Amniotic epithelial cell (primary cell): ENCODE results near the gene GABPA.
A peak's percentile ranks its signal among the peaks of the same experiment; 100 is the strongest.
"Not testable (repeated sequence)": the region's sequence is repeated elsewhere in the genome, so short reads cannot be mapped to it uniquely, and the experiment has no call there.

Experiments
- DNase-seq: peaks from one replicate; pipeline ENCODE4 v3.0.0-alpha.2; 2010; ENCODE audit warnings: low read depth

Gene GABPA

GRCh38 chr21:25742900-25743299 lies 8.1 kb downstream of the GABPA start:
- no peak for DNase-seq

GRCh38 chr21:25744854-25745253 lies 10.1 kb downstream of the GABPA start:
- DNase-seq = no peak

GRCh38 chr21:25750085-25750484 lies 15.3 kb downstream of the GABPA start:
- DNase-seq = no peak

DNA sequence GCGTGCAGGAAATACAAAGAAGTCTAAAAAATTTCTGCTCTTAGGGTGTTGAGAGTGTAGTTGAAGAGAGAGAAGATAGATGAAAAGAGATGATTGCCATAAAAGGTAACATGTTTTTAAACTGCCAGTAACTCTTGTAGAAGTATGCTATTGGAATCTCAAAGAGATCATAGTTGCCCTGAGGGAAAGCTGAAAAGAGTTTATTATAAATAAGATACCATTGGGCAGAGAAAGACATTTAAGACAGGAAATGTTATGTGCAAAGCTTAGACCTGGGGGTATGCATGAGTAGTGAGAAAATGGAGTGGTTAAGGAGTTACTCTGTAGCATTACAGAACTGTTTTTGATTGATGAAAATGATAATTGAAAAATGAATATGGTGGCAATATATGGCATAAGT lies 17.6 kb downstream of the GABPA start:
- no peak for DNase-seq

DNA sequence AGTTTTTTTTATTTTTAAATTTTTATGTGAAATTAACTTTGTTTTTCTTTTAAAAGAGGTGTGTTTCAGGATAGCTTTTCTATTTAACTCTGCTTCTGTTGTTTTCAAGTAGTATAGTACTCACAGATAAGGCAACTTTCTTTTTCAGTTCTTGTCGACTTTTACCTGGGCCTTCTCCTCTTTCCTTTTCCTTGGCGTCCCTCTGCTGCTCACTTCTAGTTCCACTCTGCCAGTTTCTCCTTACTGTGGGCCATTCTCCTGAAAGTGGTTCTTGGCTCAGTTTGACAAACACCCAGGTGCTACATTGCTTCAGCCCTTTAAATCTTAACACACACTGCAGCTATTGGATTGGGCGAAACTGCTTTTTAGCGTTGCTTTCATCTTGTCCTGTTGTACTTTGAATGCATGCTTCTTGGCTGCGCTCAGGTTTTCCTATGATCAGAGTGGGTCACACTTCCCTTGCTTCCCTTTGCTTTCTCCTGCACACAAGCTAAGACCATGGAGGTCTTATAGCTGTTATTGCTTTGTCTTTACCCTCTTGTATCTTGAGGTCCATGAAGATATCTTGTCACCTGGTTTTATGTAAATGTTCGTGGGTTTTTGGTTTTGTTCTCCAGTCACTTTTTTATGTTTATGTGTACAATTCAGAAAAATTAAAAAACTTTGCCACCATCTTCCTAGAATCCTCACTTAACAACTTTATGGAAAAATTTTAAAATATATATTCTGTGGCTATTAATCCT lies 21.6 kb downstream of the GABPA start:
- DNase-seq = no peak

DNA sequence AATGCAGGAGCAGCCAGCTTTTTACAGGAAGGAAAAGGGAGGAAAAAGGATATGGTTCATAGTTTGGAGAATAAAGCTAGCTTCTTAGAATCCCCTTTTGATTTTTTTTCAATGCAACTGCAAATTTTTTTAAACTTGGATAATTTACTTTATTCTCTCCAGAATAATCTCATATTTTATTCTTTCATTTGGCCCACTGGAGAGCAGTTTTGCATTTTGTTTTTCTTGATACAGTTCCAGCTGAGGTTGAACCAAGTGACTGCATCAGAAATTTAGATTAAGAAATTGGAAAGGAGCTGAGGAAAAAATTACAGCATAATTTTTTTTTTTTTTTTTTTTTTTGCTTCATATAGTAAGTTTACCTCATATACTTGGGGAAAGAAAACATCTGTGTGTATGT lies 22.8 kb downstream of the GABPA start:
- no peak for DNase-seq

- peak; percentile 79 for DNase-seq
These were observed 24.8 kb downstream of the GABPA start for GRCh38 chr21:25759573-25759972.

GRCh38 chr21:25760061-25760460 lies 25.3 kb downstream of the GABPA start:
- no peak for DNase-seq

- no peak for DNase-seq
These were observed 25.9 kb downstream of the GABPA start for GRCh38 chr21:25760677-25761076.

- DNase-seq = no peak
These were observed 29.3 kb downstream of the GABPA start for GRCh38 chr21:25764065-25764464.

GRCh38 chr21:25767921-25768320 lies 33.1 kb downstream of the GABPA start:
- no peak for DNase-seq

- DNase-seq = peak; percentile 7
These were observed 37.9 kb downstream of the GABPA start for GRCh38 chr21:25772686-25773085.

- no peak for DNase-seq
These were observed 41.7 kb downstream of the GABPA start for GRCh38 chr21:25776440-25776839.

DNA sequence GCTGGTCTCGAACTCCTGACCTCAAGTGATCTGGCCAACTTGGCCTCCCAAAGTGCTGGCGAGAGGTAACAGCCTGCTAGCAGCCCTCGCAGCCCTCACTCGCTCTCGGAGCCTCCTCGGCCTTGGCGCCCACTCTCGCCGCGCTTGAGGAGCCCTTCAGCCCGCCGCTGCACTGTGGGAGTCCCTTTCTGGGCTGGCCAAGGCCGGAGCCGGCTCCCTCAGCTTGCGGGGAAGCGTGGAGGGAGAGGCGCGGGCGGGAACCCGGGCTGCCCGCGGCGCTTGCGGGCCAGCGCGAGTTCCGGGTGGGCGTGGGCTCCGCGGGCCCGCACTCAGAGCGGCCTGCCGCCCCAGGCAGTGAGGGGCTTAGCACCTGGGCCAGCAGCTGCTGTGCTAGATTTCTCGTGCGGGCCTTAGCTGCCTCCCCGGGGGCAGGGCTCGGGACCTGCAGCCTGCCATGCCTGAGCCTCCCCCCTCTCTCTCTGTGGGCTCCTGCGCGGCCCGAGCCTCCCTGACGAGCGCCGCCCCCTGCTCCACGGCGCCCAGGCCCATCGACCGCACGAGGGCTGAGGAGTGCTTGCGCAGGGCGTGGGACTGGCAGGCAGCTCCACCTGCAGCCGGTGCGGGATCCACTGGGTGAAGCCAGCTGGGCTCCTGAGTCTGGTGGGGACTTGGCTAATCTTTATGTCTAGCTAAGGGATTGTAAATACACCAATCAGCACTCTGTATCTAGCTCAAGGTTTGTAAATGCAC lies 43.5 kb downstream of the GABPA start:
- not testable (repeated sequence) for DNase-seq

- no peak for DNase-seq
These were observed 53.9 kb downstream of the GABPA start for GRCh38 chr21:25788677-25789076.

GRCh38 chr21:25790122-25790877 lies 55.5 kb downstream of the GABPA start:
- peak; percentile 49 for DNase-seq

- no peak for DNase-seq
These were observed 56.1 kb downstream of the GABPA start for GRCh38 chr21:25790878-25791204.

DNA sequence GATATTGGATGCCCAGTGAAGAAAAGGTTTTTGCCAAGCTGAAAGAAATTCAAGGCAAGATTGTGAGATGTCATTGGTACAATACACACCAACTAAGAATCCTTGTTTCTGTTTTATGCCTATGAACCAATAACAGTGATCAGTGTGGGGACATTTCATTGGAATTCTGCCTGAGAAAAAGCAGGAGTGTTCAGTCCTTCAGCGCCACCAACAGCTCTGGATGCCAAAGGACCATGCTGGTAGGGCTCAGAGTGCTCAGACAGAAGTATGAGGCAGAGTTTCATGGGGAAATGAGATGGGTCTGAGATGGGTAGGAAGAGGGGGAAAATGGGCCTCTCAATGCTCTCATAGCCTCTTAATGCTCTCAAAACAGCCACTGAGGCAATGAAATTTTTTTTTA lies 56.5 kb downstream of the GABPA start:
- no peak for DNase-seq

- DNase-seq = peak; percentile 76
These were observed 66.6 kb downstream of the GABPA start for GRCh38 chr21:25801217-25802014.

GRCh38 chr21:25806060-25806459 lies 71.3 kb downstream of the GABPA start:
- no peak for DNase-seq

DNA sequence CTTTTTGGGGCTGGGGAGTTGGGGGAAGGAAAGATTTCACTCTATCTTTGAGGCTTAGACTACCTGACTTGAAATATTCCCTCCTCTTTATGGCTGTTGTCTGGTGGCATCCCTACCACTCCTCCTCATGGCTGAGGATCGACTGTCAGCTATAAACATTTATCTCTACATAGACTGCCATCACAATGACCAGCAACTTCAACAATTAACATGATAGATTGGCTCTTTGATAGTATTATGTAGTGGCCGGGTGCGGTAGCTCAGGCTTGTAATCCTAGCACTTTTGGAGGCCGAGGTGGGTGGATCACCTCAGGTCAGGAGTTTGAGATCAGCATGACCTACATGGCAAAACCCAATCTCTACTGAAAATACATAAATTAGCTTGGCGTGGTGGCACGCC lies 72.4 kb downstream of the GABPA start:
- no peak for DNase-seq

DNA sequence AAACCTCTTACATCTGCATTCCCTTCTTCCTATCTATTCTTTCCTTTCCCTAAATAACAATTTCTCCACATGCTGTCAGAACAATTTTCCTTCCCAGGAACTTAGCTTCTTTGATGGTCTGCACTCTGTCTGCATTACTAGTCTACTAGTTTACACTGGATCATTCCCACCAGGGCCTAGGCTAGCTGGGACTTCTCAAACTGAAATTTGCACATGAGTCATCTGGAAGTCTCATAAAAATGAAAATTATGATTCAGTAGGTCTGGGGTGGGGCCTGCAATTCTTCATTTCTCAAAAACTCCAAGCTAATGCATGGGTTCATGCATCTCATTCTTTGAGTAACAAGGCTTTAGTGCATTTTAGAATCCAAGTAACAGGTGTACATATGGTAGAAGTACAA lies 74.2 kb downstream of the GABPA start:
- DNase-seq = peak; percentile 31
